Activated naive CD8-positive, alpha-beta T cell treated with anti-CD3 and anti-CD28 coated beads, Interleukin-2, amount 50 U/mL, for 24 hours (primary cell): ENCODE measurements around the gene ZNF292.

ENCODE experiments used
- ATAC-seq: fragments of 150-1000 bp; cut with Tn5 transposase; one replicate; pipeline ENCODE4 v1.10.0; 2021
- DNase-seq: peaks from one replicate; pipeline ENCODE4 v3.0.0; 2021
- H3K27ac Mint-ChIP-seq: one replicate; pipeline ENCODE4 v1.8.0; 2021; ENCODE audit warnings: mild to moderate bottlenecking, mixed read lengths
- H3K27me3 Mint-ChIP-seq: one replicate; pipeline ENCODE4 v1.8.0; 2021; ENCODE audit warnings: mixed read lengths
- H3K36me3 Mint-ChIP-seq: one replicate; pipeline ENCODE4 v1.8.0; 2021; ENCODE audit warnings: low read depth, mixed read lengths
- H3K4me1 Mint-ChIP-seq: one replicate; pipeline ENCODE4 v1.8.0; 2021; ENCODE audit warnings: mixed read lengths
- H3K4me3 Mint-ChIP-seq: one replicate; pipeline ENCODE4 v1.8.0; 2021; ENCODE audit warnings: mild to moderate bottlenecking, moderate library complexity, mixed read lengths
- H3K9me3 Mint-ChIP-seq: one replicate; pipeline ENCODE4 v1.8.0; 2021; ENCODE audit warnings: mixed read lengths

Gene ZNF292

GRCh38 chr6:87251725-87252124, 96.4 kb downstream of the ZNF292 start:
- DNase-seq, result no peak
- no peaks in the 10 kb centered on the region for H3K27me3 Mint-ChIP-seq
- no peak overlapping the region for H3K4me3 Mint-ChIP-seq
- peaks cover 17% of the 10 kb centered on the region for H3K4me1 Mint-ChIP-seq
- H3K36me3 Mint-ChIP-seq, result peaks cover 63% of the 10 kb centered on the region
- H3K27ac Mint-ChIP-seq, result no peak overlapping the region
- no peak for ATAC-seq
- no peaks in the 10 kb centered on the region for H3K9me3 Mint-ChIP-seq

GRCh38 chr6:87257046-87257445, 101.7 kb downstream of the ZNF292 start:
- Mint-ChIP-seq H3K36me3 (peaks cover 74% of the 10 kb centered on the region), H3K27ac (no peak overlapping the region), H3K4me3 (no peak overlapping the region)

DNA sequence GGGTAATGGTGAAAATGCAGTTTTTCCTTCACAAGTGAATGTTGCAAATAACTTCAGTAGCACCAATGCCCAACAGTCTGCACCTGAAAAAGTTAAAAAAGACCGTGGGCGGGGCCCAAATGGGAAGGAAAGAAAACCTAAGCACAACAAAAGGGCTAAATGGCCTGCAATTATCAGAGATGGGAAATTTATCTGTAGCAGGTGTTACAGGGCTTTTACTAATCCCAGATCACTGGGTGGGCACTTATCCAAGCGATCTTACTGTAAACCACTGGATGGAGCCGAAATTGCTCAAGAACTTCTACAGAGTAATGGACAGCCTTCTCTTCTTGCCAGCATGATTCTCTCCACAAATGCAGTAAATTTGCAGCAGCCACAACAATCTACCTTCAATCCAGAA, 102.2 kb downstream of the ZNF292 start:
- no peaks in the 10 kb centered on the region for H3K27me3 Mint-ChIP-seq
- peaks cover 12% of the 10 kb centered on the region for H3K9me3 Mint-ChIP-seq
- no peak for DNase-seq
- H3K4me3 Mint-ChIP-seq, result no peak overlapping the region
- peaks cover 3% of the 10 kb centered on the region for H3K4me1 Mint-ChIP-seq
- no peak overlapping the region for H3K27ac Mint-ChIP-seq
- H3K36me3 Mint-ChIP-seq, result peaks cover 71% of the 10 kb centered on the region
- no peak for ATAC-seq

More at GRCh38 chr6:87257046-87257445, 101.7 kb downstream of the ZNF292 start:
- DNase-seq (no peak), ATAC-seq (no peak)
- Mint-ChIP-seq H3K9me3 (peaks cover 12% of the 10 kb centered on the region), H3K4me1 (peaks cover 6% of the 10 kb centered on the region), H3K27me3 (no peaks in the 10 kb centered on the region)

DNA sequence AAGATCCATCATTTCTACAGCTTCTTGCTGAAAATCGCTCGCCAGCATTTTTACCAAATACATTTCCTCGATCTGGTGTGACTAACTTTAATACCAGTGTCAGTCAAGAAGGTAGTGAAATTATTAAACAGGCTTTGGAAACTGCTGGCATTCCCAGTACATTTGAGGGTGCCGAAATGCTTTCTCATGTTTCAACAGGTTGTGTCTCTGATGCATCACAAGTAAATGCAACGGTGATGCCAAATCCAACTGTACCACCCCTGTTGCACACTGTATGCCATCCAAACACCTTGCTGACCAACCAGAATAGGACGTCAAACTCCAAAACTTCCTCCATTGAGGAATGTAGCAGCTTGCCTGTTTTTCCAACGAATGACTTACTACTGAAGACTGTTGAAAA, 102.6 kb downstream of the ZNF292 start:
- H3K27ac Mint-ChIP-seq, result no peak overlapping the region

GRCh38 chr6:87259791-87260190, 104.4 kb downstream of the ZNF292 start:
- H3K36me3 Mint-ChIP-seq, result peaks cover 51% of the 10 kb centered on the region
- peaks cover 12% of the 10 kb centered on the region for H3K9me3 Mint-ChIP-seq
- ATAC-seq, result no peak
- H3K27ac Mint-ChIP-seq, result no peak overlapping the region
- H3K4me1 Mint-ChIP-seq, result peaks cover 3% of the 10 kb centered on the region
- no peaks in the 10 kb centered on the region for H3K27me3 Mint-ChIP-seq
- H3K4me3 Mint-ChIP-seq, result no peak overlapping the region
- DNase-seq, result no peak

More for the DNA sequence above, 102.6 kb downstream of the ZNF292 start:
- DNase-seq (no peak), ATAC-seq (no peak)
- Mint-ChIP-seq H3K9me3 (peaks cover 12% of the 10 kb centered on the region), H3K36me3 (peaks cover 68% of the 10 kb centered on the region), H3K27me3 (no peaks in the 10 kb centered on the region), H3K4me3 (no peak overlapping the region), H3K4me1 (peaks cover 3% of the 10 kb centered on the region)

DNA sequence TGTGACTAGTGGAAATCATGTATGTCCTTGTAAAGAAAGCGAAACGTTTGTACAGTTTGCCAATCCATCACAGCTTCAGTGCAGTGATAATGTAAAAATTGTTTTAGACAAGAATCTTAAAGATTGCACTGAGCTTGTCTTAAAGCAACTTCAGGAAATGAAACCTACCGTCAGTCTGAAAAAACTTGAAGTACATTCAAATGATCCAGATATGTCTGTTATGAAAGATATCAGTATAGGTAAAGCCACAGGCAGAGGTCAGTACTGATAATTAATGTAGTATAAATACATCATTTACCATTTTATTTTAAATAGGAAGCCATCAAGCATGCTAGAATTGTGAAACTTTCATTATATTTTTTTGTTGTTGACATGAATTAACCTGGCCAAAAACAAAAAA, 106.2 kb downstream of the ZNF292 start:
- ATAC-seq (no peak), DNase-seq (no peak)
- Mint-ChIP-seq H3K27me3 (no peaks in the 10 kb centered on the region), H3K4me1 (peaks cover 3% of the 10 kb centered on the region), H3K27ac (no peak overlapping the region), H3K4me3 (no peak overlapping the region), H3K36me3 (peaks cover 36% of the 10 kb centered on the region), H3K9me3 (peaks cover 12% of the 10 kb centered on the region)

DNA sequence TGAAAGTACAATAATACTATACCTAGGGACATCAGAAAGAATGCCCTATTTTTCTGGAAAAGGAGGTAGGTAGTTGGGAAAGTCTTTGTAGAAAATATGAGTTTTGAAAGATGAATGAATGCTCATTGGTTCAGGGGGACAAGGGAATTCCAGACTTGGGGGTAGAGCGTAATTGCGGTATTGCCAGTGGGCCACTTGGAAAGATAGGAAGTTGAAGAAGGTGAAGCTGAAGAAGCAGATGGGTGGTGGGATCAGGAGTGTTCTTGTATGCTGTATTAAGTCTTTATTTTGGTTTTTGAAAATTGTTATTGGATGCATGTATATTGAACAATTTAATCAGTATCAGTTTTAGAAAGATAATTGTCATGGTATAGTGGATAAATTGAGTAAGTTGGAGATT, 109.1 kb downstream of the ZNF292 start:
- Mint-ChIP-seq H3K9me3 (peaks cover 4% of the 10 kb centered on the region), H3K36me3 (peaks cover 9% of the 10 kb centered on the region), H3K27ac (no peak overlapping the region), H3K27me3 (no peaks in the 10 kb centered on the region), H3K4me1 (no peaks in the 10 kb centered on the region), H3K4me3 (no peak overlapping the region)
- DNase-seq (no peak), ATAC-seq (no peak)

- H3K9me3 Mint-ChIP-seq, result peaks cover 7% of the 10 kb centered on the region
- ATAC-seq, result no peak
- no peaks in the 10 kb centered on the region for H3K36me3 Mint-ChIP-seq
- H3K27me3 Mint-ChIP-seq, result no peaks in the 10 kb centered on the region
- H3K4me1 Mint-ChIP-seq, result peaks cover 4% of the 10 kb centered on the region
- H3K27ac Mint-ChIP-seq, result no peak overlapping the region
- DNase-seq, result no peak
- H3K4me3 Mint-ChIP-seq, result no peak overlapping the region
These were observed 119.4 kb downstream of the ZNF292 start for GRCh38 chr6:87274660-87275274.

- peaks cover 7% of the 10 kb centered on the region for H3K9me3 Mint-ChIP-seq
- peaks cover 4% of the 10 kb centered on the region for H3K4me1 Mint-ChIP-seq
- H3K27ac Mint-ChIP-seq, result no peak overlapping the region
- H3K4me3 Mint-ChIP-seq, result no peak overlapping the region
- no peaks in the 10 kb centered on the region for H3K27me3 Mint-ChIP-seq
- DNase-seq (no peak), ATAC-seq (no peak)
- H3K36me3 Mint-ChIP-seq, result no peaks in the 10 kb centered on the region
These were observed 121.3 kb downstream of the ZNF292 start for GRCh38 chr6:87276624-87277023.

DNA sequence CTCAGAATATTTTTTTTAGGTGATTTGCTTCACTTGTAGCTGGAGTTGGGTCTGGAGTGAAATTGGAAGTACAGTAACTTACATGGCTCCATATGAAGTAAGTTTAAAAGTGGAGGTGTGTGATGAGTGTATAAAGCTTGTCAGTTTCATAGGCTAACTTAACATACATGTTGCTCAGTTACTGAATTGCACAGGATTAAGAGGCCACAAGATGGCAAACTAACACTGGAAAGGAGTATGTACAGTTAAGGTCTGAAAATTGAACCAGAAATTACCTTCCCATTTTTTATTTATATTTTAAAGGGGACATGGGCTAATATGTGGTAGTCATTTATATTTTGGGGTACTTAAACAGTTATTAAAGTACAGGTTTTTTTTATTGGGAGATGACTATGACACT, 121.8 kb downstream of the ZNF292 start:
- no peak for DNase-seq
- no peak for ATAC-seq
- no peak overlapping the region for H3K4me3 Mint-ChIP-seq
- peaks cover 4% of the 10 kb centered on the region for H3K4me1 Mint-ChIP-seq
- H3K9me3 Mint-ChIP-seq, result peaks cover 2% of the 10 kb centered on the region
- H3K27ac Mint-ChIP-seq, result no peak overlapping the region
- H3K36me3 Mint-ChIP-seq, result no peaks in the 10 kb centered on the region
- no peaks in the 10 kb centered on the region for H3K27me3 Mint-ChIP-seq

GRCh38 chr6:87279196-87279595, 123.8 kb downstream of the ZNF292 start:
- H3K27ac Mint-ChIP-seq, result no peak overlapping the region
- no peaks in the 10 kb centered on the region for H3K36me3 Mint-ChIP-seq
- H3K4me3 Mint-ChIP-seq, result no peak overlapping the region
- DNase-seq (no peak), ATAC-seq (no peak)
- peaks cover 4% of the 10 kb centered on the region for H3K4me1 Mint-ChIP-seq
- no peaks in the 10 kb centered on the region for H3K27me3 Mint-ChIP-seq
- H3K9me3 Mint-ChIP-seq, result no peaks in the 10 kb centered on the region

GRCh38 chr6:87281426-87281825, 126.1 kb downstream of the ZNF292 start:
- Mint-ChIP-seq H3K4me3 (no peak overlapping the region), H3K9me3 (no peaks in the 10 kb centered on the region), H3K27me3 (peaks cover 3% of the 10 kb centered on the region), H3K36me3 (no peaks in the 10 kb centered on the region), H3K27ac (no peak overlapping the region), H3K4me1 (peaks cover 4% of the 10 kb centered on the region)
- DNase-seq, result no peak
- ATAC-seq, result no peak

DNA sequence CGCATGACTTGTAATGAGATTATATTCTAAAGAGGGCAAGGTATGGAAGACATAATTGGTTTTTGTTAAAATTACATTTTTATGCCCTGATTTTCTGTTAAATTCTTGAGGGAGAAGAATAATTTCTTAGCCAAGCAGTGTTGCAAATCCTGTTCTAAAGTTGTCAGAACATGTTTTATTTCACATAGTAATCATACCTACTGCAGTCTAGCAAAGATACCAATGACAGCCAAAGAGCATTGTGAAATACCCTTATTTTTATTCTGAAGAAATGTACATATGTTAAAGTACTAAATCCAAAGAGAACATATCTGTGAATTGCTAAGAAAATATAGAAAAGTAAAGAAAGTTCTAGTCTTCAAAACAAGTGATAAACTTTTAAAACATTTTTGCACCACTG, 127.4 kb downstream of the ZNF292 start:
- Mint-ChIP-seq H3K4me1 (peaks cover 4% of the 10 kb centered on the region), H3K9me3 (no peaks in the 10 kb centered on the region), H3K27me3 (peaks cover 3% of the 10 kb centered on the region), H3K27ac (no peak overlapping the region), H3K4me3 (no peak overlapping the region), H3K36me3 (no peaks in the 10 kb centered on the region)
- DNase-seq (no peak), ATAC-seq (no peak)

DNA sequence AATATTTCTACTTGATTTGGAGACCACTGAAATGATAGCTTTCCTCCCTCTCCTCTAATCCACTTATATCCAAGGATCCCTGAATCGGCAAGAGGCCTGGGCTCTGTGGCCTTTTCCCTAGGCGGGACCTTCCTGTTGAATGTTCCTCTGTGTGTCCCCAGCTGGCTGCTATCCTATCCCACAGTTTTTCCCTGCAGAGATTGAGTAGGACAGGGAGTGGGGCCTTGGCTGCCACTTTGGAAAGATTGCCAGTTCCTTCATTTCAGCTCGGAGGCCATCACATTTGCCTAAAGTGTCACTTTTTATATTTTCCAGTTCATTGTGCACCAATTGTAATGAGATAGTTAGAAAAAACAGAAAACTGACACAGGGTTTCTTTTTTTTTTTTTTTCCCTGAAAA, 128.1 kb downstream of the ZNF292 start:
- no peak for ATAC-seq
- Mint-ChIP-seq H3K9me3 (no peaks in the 10 kb centered on the region), H3K4me1 (peaks cover 3% of the 10 kb centered on the region), H3K4me3 (no peak overlapping the region), H3K27ac (no peak overlapping the region), H3K36me3 (no peaks in the 10 kb centered on the region), H3K27me3 (peaks cover 3% of the 10 kb centered on the region)
- no peak for DNase-seq

DNA sequence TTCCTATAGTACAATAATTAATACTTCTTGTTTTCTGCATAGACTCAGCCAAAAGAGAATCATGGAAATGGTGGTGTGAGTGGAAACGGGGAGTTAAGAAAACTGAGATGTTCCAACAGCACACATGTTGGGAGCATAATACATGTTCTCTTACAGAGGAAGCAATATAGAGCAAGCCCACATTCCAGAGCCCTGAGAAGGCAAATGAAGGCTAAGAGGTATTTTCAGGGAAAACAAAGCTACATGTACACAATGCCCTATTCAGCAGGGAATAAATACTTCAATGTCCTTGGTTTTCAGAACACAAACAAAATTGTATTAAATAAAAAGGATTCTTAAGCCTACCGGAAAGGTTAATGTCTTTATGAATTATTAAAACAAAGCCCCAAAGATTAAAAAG, 131.9 kb downstream of the ZNF292 start:
- H3K27me3 Mint-ChIP-seq, result peaks cover 3% of the 10 kb centered on the region
- ATAC-seq (no peak), DNase-seq (no peak)
- no peaks in the 10 kb centered on the region for H3K36me3 Mint-ChIP-seq
- no peak overlapping the region for H3K27ac Mint-ChIP-seq
- no peaks in the 10 kb centered on the region for H3K4me1 Mint-ChIP-seq
- no peaks in the 10 kb centered on the region for H3K9me3 Mint-ChIP-seq
- H3K4me3 Mint-ChIP-seq, result no peak overlapping the region

DNA sequence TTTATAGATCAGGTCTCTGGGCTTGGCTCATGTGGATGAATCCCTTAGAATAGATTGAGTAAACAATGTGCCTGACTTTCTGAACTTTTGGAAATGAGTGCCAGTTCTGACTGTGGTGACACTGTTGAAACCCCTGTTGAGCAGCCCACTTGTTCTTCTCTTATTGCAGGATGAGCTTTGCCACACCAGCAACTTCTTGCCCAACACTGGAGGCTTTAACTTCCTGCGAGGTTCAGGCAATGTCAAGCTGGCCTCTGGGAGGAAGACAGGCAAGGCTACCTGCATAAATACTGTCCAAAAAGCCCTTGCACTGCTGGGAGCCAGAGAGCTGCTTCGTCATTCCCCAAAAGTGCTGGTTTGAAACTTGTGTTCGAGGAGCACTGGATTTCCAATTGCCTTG, 134.2 kb downstream of the ZNF292 start:
- DNase-seq (no peak), ATAC-seq (no peak)
- Mint-ChIP-seq H3K9me3 (no peaks in the 10 kb centered on the region), H3K27ac (no peak overlapping the region), H3K4me3 (no peak overlapping the region), H3K4me1 (no peaks in the 10 kb centered on the region), H3K27me3 (peaks cover 6% of the 10 kb centered on the region), H3K36me3 (no peaks in the 10 kb centered on the region)
